ENCODE measurements around the gene ARRDC1. TPM values are rescaled to one million over a fixed set of nuclear protein-coding genes. Genes with fewer than 3 reads are reported as not detected.
"Not testable (repeated sequence)": the region's sequence is repeated elsewhere in the genome, so short reads cannot be mapped to it uniquely, and the experiment has no call there.

ARRDC1 gene
- total RNA-seq, 2 donors from 2014 or later = 14.9 to 18.0 TPM

DNA sequence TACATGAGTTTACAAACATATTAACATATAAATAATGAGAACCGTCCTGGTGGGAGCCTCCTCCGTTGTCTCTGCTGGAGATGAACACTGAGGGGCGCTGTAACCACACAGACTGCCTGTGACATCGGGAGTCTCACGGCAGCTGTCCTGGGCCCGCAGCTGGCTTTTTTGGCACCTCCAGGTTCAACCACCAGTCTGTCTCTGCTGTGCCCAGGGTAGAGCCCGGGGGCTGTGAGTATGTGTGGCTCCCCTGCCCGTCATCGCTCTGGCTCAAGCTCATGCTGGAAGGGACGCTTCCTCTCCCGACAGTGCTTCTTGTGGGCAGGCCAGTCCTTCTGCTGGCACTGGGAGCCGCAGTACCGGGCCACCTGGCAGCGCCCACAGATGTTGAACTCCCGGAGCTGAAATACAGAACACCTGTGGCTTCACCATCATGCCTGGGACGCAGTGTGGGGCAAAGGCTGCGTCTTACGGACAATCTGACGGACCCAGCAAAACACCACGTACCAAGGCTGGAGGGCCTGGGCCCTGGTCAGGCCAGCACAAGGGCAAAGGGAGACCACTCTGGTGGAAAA is 23.1 kb upstream of the ARRDC1 start:
- intact Hi-C loops (cut with DNase I) = no loop called here
- DNase-seq (ENCODE audit: low spot score) = no peak

DNA sequence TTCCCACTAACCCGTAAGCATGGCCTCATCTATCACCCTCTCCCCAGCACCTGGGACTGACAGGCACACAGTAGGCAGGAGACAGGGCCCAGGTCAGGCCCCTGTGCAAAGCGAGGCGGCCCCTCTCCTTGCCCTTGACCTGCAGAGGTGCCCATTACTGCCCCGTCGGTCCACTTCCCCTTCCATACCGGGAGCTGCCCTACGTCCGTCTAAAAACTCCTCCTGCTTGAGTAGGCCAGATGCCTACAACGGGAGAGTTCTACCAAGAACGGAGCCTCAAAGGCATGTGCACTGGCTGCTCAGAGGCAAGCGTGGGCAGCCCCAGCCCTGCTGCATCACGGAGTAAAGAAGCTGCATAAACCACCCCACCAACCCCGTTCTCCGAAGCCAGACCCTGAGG is 22.1 kb upstream of the ARRDC1 start:
- intact Hi-C loops (cut with DNase I) = no loop called here
- no peak for DNase-seq (ENCODE audit: low spot score)

DNA sequence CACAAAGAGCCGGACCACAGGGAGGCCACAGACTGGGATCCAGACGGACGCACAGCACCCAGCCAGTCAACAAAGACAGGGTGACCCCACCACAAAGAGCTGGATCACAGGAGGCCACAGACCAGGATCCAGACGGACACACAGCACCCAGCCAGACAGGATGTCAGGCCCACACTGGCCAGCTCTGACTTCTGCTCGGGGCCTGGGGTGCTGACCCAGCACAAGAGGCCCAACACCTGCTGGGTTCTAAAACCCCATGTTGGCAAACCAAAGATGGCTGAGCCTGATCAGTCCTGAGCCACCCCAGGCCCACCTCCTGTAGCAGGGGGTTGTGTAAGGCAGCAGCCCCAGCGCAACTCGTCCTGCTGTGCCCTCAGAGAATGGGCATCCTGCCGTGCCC is 21.5 kb upstream of the ARRDC1 start:
- intact Hi-C loops (cut with DNase I) = no loop called here
- DNase-seq (ENCODE audit: low spot score) = no peak

- no peak for DNase-seq (ENCODE audit: low spot score)
- intact Hi-C loops (cut with DNase I) = no loop called here
Measured at GRCh38 chr9:137586854-137587253, 18.6 kb upstream of the ARRDC1 start.

GRCh38 chr9:137588311-137588710 is 17.2 kb upstream of the ARRDC1 start:
- intact Hi-C loops (cut with DNase I) = no loop called here
- DNase-seq (ENCODE audit: low spot score) = peak; percentile 78

- intact Hi-C loops (cut with DNase I) = no loop called here
- DNase-seq (ENCODE audit: low spot score) = no peak
Measured at GRCh38 chr9:137588891-137589290, 16.6 kb upstream of the ARRDC1 start.

DNA sequence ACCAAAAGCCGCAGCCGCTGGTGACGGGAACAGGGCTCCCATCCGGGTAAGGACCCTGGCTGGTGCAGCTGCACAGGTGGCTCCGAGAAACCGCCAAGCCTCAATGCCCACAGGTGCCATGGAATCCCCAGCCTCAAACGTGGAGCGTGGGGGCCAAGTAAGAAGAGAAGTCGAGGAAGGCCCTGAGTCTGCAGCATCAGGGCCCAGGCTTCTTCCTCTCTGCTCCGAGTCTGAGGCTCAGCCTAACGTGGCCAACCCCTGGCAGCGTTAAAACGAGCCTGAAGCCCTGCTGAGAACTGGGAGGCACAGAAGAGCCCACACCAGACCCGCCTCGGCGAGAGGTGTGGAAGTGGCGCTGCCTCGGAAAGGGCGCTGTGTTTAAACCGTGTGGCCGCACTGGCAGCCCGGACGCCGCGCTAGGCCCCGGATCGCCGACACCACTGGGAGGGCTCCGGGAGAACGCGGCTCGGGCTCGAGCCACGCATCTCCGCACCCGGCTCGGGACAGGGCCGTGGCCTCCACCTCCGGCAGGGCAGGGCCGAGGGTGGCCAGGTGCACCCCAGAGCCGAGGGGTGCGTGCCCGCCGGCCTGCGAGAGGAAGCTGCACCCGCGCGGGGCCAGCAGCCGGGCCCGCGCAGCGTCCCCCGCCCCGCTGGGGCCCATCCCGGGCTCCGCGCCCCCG is 15.9 kb upstream of the ARRDC1 start:
- peak; percentile 76 for DNase-seq (ENCODE audit: low spot score)
- intact Hi-C loops (cut with DNase I) = no loop called here

DNA sequence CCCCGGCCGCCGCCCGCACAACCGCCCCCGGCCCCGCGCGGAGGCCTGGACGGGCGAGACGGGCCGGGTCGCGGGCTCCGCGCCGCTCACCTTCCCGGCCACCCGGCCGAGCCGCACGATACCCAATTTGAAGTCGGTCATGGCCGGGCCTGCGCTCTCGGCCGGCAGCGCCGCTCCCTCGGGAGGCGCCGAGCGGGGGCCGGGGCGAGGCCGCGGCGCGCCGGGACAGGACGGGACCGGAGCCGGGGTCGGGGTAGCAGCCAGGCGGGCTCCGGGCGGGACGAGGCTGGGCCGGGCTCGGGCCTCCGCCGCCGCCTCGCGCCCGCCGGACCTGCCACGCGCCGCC is 15.4 kb upstream of the ARRDC1 start:
- intact Hi-C loops (cut with DNase I) = no loop called here

DNA sequence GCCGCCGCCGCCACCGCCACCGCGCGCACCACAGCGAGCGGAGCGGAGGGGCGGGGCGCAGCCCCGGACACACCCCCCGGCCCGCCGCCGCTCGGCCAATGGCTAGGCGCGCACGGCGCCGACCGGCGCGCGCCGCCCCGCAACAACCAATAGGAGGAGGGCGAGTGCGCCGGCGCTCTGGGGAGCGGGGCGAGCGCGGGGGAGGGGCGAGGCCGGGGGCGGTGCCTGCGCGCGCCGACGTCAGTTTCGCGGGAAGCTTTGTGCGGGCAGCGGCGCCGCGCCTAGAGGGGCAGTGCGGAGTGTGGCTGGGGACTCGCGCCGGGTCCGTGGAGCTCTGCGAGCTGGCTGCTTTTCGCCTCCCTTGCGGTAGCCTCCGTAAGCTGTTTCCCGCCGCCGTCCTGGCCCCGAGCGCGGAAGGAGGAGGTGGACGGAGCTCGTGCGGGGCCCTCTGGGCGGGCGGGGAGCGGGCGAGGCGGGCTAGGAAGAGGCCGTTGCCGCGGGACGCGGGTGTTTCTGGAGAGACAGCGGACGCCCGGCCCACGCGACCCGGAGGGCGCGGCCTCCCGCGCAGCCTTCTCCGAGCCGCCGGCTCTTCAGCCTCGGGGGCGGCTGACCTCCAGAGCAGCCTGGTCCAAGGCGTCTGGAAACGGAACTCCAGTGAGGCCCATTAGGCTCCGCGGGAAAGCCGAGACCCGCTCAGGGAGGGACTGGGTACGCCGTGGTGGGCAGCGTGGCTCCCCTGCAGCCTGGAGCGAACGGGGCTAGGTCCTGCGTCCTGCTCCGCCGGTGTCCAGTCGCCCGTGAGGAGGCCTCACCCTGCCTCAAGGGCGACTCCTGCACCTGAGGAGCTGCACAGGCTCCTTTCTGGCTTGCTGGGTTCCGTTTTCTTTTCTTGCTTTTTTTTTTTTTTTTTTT is 14.8 kb upstream of the ARRDC1 start, which contains the start of gene ZMYND19:
Gene ZMYND19 (minus strand): TSS at position 44 of the 915 bp plus-strand sequence. CDS start 249 bp downstream, outside the sequence.
- DNase-seq (ENCODE audit: low spot score) = peak; percentile 96
- intact Hi-C loops (cut with DNase I) = no loop called here

More for the DNA sequence above, 15.4 kb upstream of the ARRDC1 start:
- no peak for DNase-seq (ENCODE audit: low spot score)

DNA sequence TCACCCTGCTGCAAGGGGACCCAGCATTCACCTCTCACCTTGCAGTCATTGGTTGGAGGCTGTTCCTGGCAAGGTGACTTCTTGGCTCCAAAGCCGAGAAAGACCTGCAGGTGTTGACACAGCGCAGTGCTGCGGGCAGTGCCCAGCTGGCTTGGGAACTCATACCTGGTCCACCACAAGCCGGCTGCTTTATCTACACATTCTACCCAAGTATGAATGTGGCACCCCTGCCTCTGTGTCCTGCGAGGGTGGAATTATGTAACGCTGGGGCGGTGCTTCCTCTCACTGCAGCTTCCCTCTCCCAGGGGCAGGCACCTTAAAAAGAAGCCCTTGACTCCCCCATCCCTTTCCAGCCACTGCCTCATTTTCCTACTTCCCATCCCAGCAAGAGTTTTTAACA is 12.7 kb upstream of the ARRDC1 start:
- no peak for DNase-seq (ENCODE audit: low spot score)
- intact Hi-C loops (cut with DNase I) = no loop called here

- no peak for DNase-seq (ENCODE audit: low spot score)
- intact Hi-C loops (cut with DNase I) = no loop called here
Measured at GRCh38 chr9:137593176-137593575, 12.3 kb upstream of the ARRDC1 start.

- intact Hi-C loops (cut with DNase I); DNase-seq (ENCODE audit: low spot score): not testable (repeated sequence)
Measured at GRCh38 chr9:137596577-137596976, 8.9 kb upstream of the ARRDC1 start.

GRCh38 chr9:137598943-137599342 is 6.5 kb upstream of the ARRDC1 start:
- intact Hi-C loops (cut with DNase I) = no loop called here

GRCh38 chr9:137602661-137603060 is 2.8 kb upstream of the ARRDC1 start:
- intact Hi-C loops (cut with DNase I) = no loop called here
- DNase-seq (ENCODE audit: low spot score) = no peak

More at GRCh38 chr9:137598943-137599342, 6.5 kb upstream of the ARRDC1 start:
- DNase-seq (ENCODE audit: low spot score) = no peak

DNA sequence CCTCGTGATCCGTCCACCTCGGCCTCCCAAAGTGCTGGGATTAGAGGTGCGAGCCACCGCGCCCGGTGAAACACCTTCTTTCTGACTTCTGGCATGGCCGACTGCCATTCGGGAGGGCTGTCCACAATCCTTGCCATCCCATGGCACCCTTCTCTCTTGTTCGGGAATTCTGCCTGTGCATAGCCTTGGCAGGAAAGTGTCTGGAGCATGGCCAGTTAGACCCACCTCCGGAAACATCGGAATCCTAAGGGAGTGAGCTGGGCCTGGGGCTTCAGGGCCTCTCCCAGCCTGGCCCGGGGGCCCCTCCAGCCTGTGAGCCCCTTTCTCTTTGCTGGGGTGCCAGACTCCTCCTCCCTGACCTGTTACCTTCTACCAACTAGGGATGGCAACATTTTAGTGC is 1.6 kb upstream of the ARRDC1 start:
- DNase-seq (ENCODE audit: low spot score) = no peak
- intact Hi-C loops (cut with DNase I) = no loop called here

DNA sequence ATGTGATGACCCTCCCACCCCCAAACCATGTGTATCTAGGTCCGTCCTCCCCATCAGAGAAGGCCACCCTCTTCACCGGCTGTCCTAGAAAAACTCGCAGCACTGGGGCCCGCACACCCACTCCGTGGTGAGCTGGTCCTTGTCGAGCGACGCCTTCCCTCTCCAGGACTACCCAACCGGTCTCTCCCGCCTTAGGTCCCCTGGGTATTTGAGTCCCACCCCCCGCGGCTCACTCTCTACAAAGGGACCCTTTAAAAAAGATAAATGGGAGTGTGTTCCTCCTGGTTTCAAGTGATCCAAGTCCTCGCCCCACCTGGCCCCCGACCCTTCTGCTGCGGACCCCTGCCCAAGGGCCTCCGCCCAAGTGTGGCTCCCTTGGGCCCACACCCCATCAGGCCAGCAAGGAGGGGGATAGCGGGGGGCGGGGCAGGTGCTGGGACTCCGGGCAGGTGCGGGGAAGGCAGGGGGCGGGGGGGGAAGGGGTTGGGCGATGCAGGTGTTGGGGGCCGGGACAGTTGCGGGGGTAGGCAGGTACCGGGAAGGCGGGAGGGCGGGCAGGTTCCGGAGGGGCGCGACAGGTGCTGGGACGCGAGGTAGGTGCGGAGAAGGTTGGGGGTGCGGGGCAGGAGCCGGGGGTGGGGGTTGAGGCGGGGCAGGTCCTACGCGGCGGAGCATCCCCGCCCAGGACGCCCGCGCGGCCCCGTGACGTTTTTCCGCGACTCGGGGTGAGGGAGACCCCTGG is 970 bp upstream of the ARRDC1 start:
- intact Hi-C loops (cut with DNase I) = no loop called here
- peak; percentile 82 for DNase-seq (ENCODE audit: low spot score)

DNA sequence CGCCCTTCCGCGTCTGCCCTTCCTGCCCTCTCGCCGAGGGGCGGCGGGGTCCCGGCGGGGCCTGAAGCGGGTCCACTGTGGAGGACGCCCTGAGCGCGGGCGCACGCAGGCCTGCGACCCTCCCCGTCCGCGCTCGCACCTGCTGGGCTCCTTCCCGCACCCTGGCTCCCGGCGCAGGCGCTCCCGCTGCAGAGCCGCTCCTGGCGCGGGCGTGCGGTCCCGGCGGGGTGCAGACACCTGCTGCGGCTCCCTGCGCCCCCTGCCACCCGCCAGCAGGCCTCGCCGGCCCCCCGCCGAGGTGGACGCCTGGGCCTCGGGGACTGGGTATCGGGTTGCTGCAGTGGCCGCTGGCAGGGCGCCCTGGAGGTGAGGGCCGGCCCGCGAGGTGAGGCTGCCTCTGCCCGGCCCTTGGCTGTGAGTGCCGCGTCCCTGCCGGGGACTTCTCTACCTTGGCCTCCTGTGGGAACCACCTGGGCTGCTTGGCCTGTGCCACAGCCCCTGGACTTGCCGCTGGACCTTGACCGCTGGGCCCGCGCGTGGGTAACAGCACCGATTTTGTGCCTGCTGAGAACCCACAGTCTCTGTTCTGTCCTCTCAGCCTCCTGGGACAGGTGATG is 627 bp downstream of the ARRDC1 start:
- intact Hi-C loops (cut with DNase I) = no loop called here
- DNase-seq (ENCODE audit: low spot score) = peak; percentile 86

GRCh38 chr9:137606734-137607138 is 1.2 kb downstream of the ARRDC1 start:
- no peak for DNase-seq (ENCODE audit: low spot score)
- intact Hi-C loops (cut with DNase I) = no loop called here
